NOMO-1 treated with DMSO at 0.1 percent for 48 hours (cell line): ENCODE data around the gene SLC46A2.
A peak's percentile ranks its signal among the peaks of the same experiment; 100 is the strongest.

Experiments used
- DNase-seq: peaks from one replicate; lab custom pipeline; 2025; ENCODE audit not compliant: unreplicated experiment; lab: John Stamatoyannopoulos, UW

The SLC46A2 gene

DNA sequence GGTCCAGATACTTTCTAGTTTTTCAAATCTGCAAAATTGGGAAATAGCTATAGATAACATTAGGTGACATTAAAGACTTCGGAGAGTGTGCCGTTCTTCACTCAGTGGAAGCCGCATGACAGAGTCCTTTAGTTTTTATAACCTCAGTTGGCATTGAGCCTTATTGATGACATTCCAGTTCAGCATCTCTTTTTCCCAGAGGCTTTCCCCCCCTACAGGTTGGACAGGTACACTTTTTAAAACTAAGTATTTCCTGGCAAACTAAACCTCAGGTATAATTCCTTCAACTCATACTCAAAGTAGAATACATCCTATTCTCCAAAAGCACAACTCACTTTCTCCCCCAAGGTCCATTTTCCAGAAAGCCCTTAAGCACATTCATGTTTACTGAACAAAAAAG lies 58.7 kb downstream of the SLC46A2 start:
- DNase-seq = no peak

DNA sequence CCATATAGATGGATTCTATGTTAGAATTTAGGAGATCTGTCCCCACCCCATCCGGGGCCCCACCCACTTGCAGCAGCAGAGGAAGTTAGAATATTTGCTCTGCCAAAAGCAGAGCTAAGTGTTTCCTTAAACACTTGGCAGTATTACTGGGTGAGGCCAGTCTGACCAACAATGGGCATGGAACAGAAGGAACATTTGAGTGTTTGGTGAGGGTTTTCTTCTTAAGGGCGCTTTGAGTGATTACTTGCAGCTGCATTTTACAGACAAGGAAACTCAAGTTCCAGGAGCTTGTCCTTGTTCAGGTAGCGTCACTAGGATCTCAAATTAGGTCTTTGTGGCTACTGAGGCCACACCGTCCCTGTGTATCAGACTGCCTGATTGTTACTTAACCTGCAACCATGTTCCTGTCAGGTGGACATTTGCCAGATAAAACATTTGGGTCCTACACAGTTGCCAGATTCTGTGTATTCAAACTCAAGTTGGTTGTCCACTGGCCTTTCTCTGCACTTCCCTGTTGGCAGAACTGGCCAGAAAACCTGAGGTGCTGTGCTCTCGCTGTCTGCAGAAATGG lies 59.3 kb downstream of the SLC46A2 start:
- DNase-seq = peak; percentile 46
